H1 (cell line): ENCODE data around the gene MAJIN. TPM values are rescaled to one million over a fixed set of nuclear protein-coding genes. Genes with fewer than 3 reads are reported as not detected.

Experiments
- CTCF ChIA-PET: fragments of 300-600 bp; sonication (Branson Sonifier 250); formaldehyde crosslinking; loops from one replicate; lab custom pipeline; 2021; ENCODE audit not compliant: partially characterized antibody; lab: Charles Lee
- POLR2A ChIA-PET: fragments of 300-600 bp; sonication (Branson Sonifier 250); formaldehyde crosslinking; loops from one replicate; lab custom pipeline; 2021; ENCODE audit warnings: inconsistent platforms; ENCODE audit not compliant: partially characterized antibody; lab: Charles Lee
- DNase-seq, 2 experiments: peaks; one replicate each; pipeline versions ENCODE4 v3.0.0 to v3.0.0-alpha.2; 2010 to 2022; ENCODE audit warnings: low spot score in 2 of 2, low read depth in 1 of 2, mixed read lengths in 1 of 2
- FAIRE-seq: peaks from 2 replicates; lab custom pipeline; 2011; peaks lifted over from hg19 to GRCh38; lab: Jason Lieb, UNC
- H2AFZ ChIP-seq: 2 replicates; pipeline ENCODE4 v1.8.1; 2012; ENCODE audit warnings: low read length, inconsistent platforms
- H2AK5ac ChIP-seq: 2 replicates; pipeline ENCODE4 v1.6.1; 2013; ENCODE audit warnings: low read depth, low read length
- H2BK120ac ChIP-seq: replicated peaks from 2 replicates; pipeline ENCODE3; 2013; ENCODE audit warnings: low read depth, low read length, inconsistent platforms
- H2BK12ac ChIP-seq: 2 replicates; pipeline ENCODE4 v1.6.1; 2013; ENCODE audit warnings: low read depth, low read length
- H2BK15ac ChIP-seq: 2 replicates; pipeline ENCODE4 v1.6.1; 2013; ENCODE audit warnings: low read length
- H2BK20ac ChIP-seq: 2 replicates; pipeline ENCODE4 v1.6.1; 2013; ENCODE audit warnings: low read length
- H2BK5ac ChIP-seq: 2 replicates; pipeline ENCODE4 v1.6.1; 2013; ENCODE audit warnings: low read depth, low read length
- H3K14ac ChIP-seq: 2 replicates; pipeline ENCODE4 v1.6.1; 2013; ENCODE audit warnings: inconsistent platforms; ENCODE audit not compliant: insufficient read length
- H3K18ac ChIP-seq: 2 replicates; pipeline ENCODE4 v1.6.1; 2013; ENCODE audit warnings: low read length; ENCODE audit errors: extremely low read depth
- H3K23ac ChIP-seq: 2 replicates; pipeline ENCODE4 v1.6.1; 2013; ENCODE audit warnings: inconsistent platforms; ENCODE audit not compliant: insufficient read length
- H3K23me2 ChIP-seq: 2 replicates; pipeline ENCODE4 v1.6.1; 2013; ENCODE audit warnings: low read depth, low read length
- H3K27ac ChIP-seq: 2 replicates; pipeline ENCODE4 v1.6.1; 2011; ENCODE audit warnings: low read depth, low read length, inconsistent platforms
- H3K27me3 ChIP-seq, 4 experiments: replicated peaks in 1 of 4; 1 replicate in 1 of 4; 2 replicates in 3 of 4; pipeline versions ENCODE4 v1.6.1 to v1.8.1; 2011 to 2013; ENCODE audit warnings: low read length in 3 of 4, mild to moderate bottlenecking in 3 of 4, inconsistent platforms in 2 of 4, mixed read lengths in 2 of 4, moderate library complexity in 1 of 4; ENCODE audit not compliant: control insufficient read depth in 3 of 4, insufficient read depth in 3 of 4; ENCODE audit errors: extremely low read depth in 1 of 4
- H3K36me3 ChIP-seq, 4 experiments: 2 replicates each; pipeline versions ENCODE4 v1.6.1 to v1.8.1; 2011 to 2013; ENCODE audit warnings: mild to moderate bottlenecking in 4 of 4, low read length in 3 of 4, moderate library complexity in 2 of 4, control low read depth in 1 of 4, inconsistent platforms in 1 of 4; ENCODE audit not compliant: insufficient read depth in 4 of 4, control insufficient read depth in 2 of 4
- H3K4ac ChIP-seq: replicated peaks from 2 replicates; pipeline ENCODE3; 2013; ENCODE audit warnings: low read length, low read depth, mixed read lengths, inconsistent platforms; ENCODE audit not compliant: insufficient read length
- H3K4me1 ChIP-seq, 4 experiments: replicated peaks in 1 of 4; 1 replicate in 1 of 4; 2 replicates in 3 of 4; pipeline versions ENCODE4 v1.6.1 to v1.8.1; 2011 to 2013; ENCODE audit warnings: low read length in 3 of 4, inconsistent platforms in 2 of 4, mixed read lengths in 1 of 4; ENCODE audit not compliant: insufficient read depth in 4 of 4, control insufficient read depth in 3 of 4
- H3K4me2 ChIP-seq, 2 experiments: 2 replicates each; pipeline versions ENCODE4 v1.6.1 to v1.8.1; 2011 to 2013; ENCODE audit warnings: low read depth in 2 of 2, low read length in 2 of 2, control low read depth in 1 of 2, inconsistent platforms in 1 of 2, mild to moderate bottlenecking in 1 of 2; ENCODE audit not compliant: insufficient read depth in 1 of 2
- H3K4me3 ChIP-seq, 4 experiments: fragments of 200-600, 300-600 bp in 1 of 4; sonication (generic), shearing (Covaris generic), sonication (Bioruptor Twin) in 1 of 4; 2 replicates each; pipeline versions ENCODE4 v1.5.1 to v1.8.1; 2011 to 2016; ENCODE audit warnings: low read length in 4 of 4, low read depth in 3 of 4, control low read depth in 2 of 4, inconsistent platforms in 2 of 4, mild to moderate bottlenecking in 2 of 4, mixed read lengths in 1 of 4, moderate library complexity in 1 of 4; ENCODE audit not compliant: insufficient read depth in 2 of 4; ENCODE audit errors: extremely low read depth in 1 of 4
- H3K56ac ChIP-seq: replicated peaks from 2 replicates; pipeline ENCODE3; 2013; ENCODE audit warnings: low read depth, mild to moderate bottlenecking, mixed read lengths, low read length, inconsistent platforms; ENCODE audit not compliant: insufficient read length
- H3K79me1 ChIP-seq: 2 replicates; pipeline ENCODE4 v1.6.1; 2013; ENCODE audit warnings: low read depth, low read length, control low read depth
- H3K79me2 ChIP-seq, 2 experiments: 2 replicates each; pipeline versions ENCODE4 v1.6.1 to v1.8.1; 2012 to 2013; ENCODE audit warnings: low read length in 2 of 2, mild to moderate bottlenecking in 2 of 2, inconsistent platforms in 1 of 2; ENCODE audit not compliant: insufficient read depth in 2 of 2, control insufficient read depth in 1 of 2
- H3K9ac ChIP-seq, 4 experiments: replicated peaks in 1 of 4; 1 replicate in 1 of 4; 2 replicates in 3 of 4; pipeline versions ENCODE4 v1.6.1 to v1.8.1; 2011 to 2013; ENCODE audit warnings: low read depth in 3 of 4, low read length in 3 of 4, control low read depth in 2 of 4, mild to moderate bottlenecking in 2 of 4, moderate library complexity in 2 of 4, inconsistent platforms in 1 of 4; ENCODE audit errors: extremely low read depth in 1 of 4
- H3K9me3 ChIP-seq, 2 experiments: 2 replicates each; pipeline versions ENCODE4 v1.6.1 to v1.8.1; 2012 to 2013; ENCODE audit warnings: mild to moderate bottlenecking in 2 of 2, moderate library complexity in 2 of 2, control low read depth in 1 of 2, inconsistent platforms in 1 of 2, low read depth in 1 of 2, low read length in 1 of 2, mixed read lengths in 1 of 2; ENCODE audit not compliant: insufficient read depth in 2 of 2
- H4K20me1 ChIP-seq, 2 experiments: replicated peaks in 1 of 2; 2 replicates each; pipeline versions ENCODE3 to v1.8.1; 2011 to 2013; ENCODE audit warnings: inconsistent platforms in 2 of 2, low read length in 2 of 2, mild to moderate bottlenecking in 1 of 2; ENCODE audit not compliant: insufficient read depth in 2 of 2, control insufficient read depth in 1 of 2
- H4K5ac ChIP-seq: 2 replicates; pipeline ENCODE4 v1.6.1; 2013; ENCODE audit warnings: low read length, low read depth, mixed read lengths, inconsistent platforms; ENCODE audit not compliant: insufficient read length
- H4K8ac ChIP-seq: 2 replicates; pipeline ENCODE4 v1.8.0; 2013; ENCODE audit warnings: mild to moderate bottlenecking, moderate library complexity, low read length, inconsistent platforms; ENCODE audit not compliant: insufficient read depth; ENCODE audit errors: extremely low read depth
- H4K91ac ChIP-seq: replicated peaks from 2 replicates; pipeline ENCODE3; 2013; ENCODE audit warnings: low read length, mixed read lengths, inconsistent platforms; ENCODE audit not compliant: insufficient read length
- EGR1 ChIP-seq: IDR thresholded peaks from 2 replicates; pipeline ENCODE4 v1.6.1; 2011; ENCODE audit warnings: low read depth, low read length, borderline replicate concordance
- FOSL1 ChIP-seq: IDR thresholded peaks from 2 replicates; pipeline ENCODE4 v1.6.1; 2011; ENCODE audit warnings: mild to moderate bottlenecking, low read depth, low read length, moderate library complexity; ENCODE audit not compliant: insufficient read depth
- POLR2A ChIP-seq, 2 experiments: IDR thresholded peaks; 1 replicate in 1 of 2; 2 replicates in 1 of 2; pipeline ENCODE4 v1.6.1; 2011; ENCODE audit warnings: low read depth in 2 of 2, low read length in 2 of 2, mild to moderate bottlenecking in 2 of 2; ENCODE audit errors: control extremely low read depth in 1 of 2
- RNF2 ChIP-seq: fragments of 200-900, 300-1000 bp; sonication (generic); IDR thresholded peaks from 2 replicates; pipeline ENCODE4 v1.7.1; 2016; ENCODE audit warnings: borderline replicate concordance, low read depth, mild to moderate bottlenecking, antibody characterized with exemption, low read length; ENCODE audit not compliant: poor library complexity, severe bottlenecking; ENCODE audit errors: missing control alignments
- TAF1 ChIP-seq: IDR thresholded peaks from 2 replicates; pipeline ENCODE4 v1.6.1; 2011; ENCODE audit warnings: mild to moderate bottlenecking, low read depth, low read length
- WGBS, 2 experiments: shearing (Covaris generic) in 1 of 2; methylation state at CpG; one replicate each; pipeline versions ENCODE4 v1.1.6 to v1.1.7; 2013 to 2015; ENCODE audit warnings: low lambda C conversion rate in 2 of 2, mixed read lengths in 2 of 2, inconsistent platforms in 1 of 2, low coverage in 1 of 2, missing lambda C conversion rate in 1 of 2; ENCODE audit not compliant: insufficient replicate concordance in 2 of 2, insufficient coverage in 1 of 2, insufficient read length in 1 of 2; ENCODE audit errors: extremely low coverage in 1 of 2, missing lambda C conversion rate in 1 of 2; 5-methylcytosine and 5-hydroxymethylcytosine counted together
- polyA plus RNA-seq, 7 experiments: library from polyadenylated mRNA; depleted of rRNA in 3 of 7; stranded (reverse) in 5 of 7; unstranded in 2 of 7; fragments of >200 nt in 5 of 7; fragments of 200-250 nt in 2 of 7; gene quantifications; 1 replicate in 5 of 7; 2 replicates in 1 of 7; 4 replicates in 1 of 7; pipeline versions ENCODE4 v1.2.1 to v1.2.3, GENCODE V29; 2011 to 2013; ENCODE audit warnings: missing spikeins in 2 of 7, mixed read lengths in 2 of 7
- total RNA-seq: library from RNA; stranded (reverse); fragmentation: NEBNext Ultra II Directional; extraction: Animal tissue kit (Norgen Biotek cat#: 25700); gene quantifications from 2 replicates; pipeline ENCODE4 v1.2.1, GENCODE V29; 2021
- TF ChIP-seq, protein P1 (sequence below), 3 experiments: IDR thresholded peaks; 1 replicate in 2 of 3; 2 replicates in 1 of 3; pipeline versions ENCODE4 v1.5.1 to v1.6.1; 2011; ENCODE audit warnings: low read length in 3 of 3, mild to moderate bottlenecking in 3 of 3, inconsistent platforms in 2 of 3, low read depth in 1 of 3, moderate library complexity in 1 of 3; ENCODE audit not compliant: insufficient read depth in 1 of 3; ENCODE audit errors: control extremely low read depth in 1 of 3

Gene MAJIN
- total and polyA plus RNA-seq, 2 of the 8 experiments (the other 6 are each of a cell fraction or from before 2014, with no cell fraction given): not detected

GRCh38 chr11:65002706-65003105 is 30.8 kb upstream of the MAJIN start:
- Histone ChIP-seq H2BK15ac (no peak overlapping the region), H3K56ac (no peak overlapping the region), H3K9ac (no peak overlapping the region), H3K23me2 (no peaks in the 10 kb centered on the region), H2BK12ac (no peak overlapping the region), H3K9me3 (no peaks in the 10 kb centered on the region), H3K4me1 (no peaks in the 10 kb centered on the region), H2BK20ac (no peak overlapping the region), H2BK5ac (no peak overlapping the region), H4K5ac (no peak overlapping the region), H3K18ac (no peak overlapping the region), H3K36me3 (no peaks in the 10 kb centered on the region), H3K27ac (no peak overlapping the region), H2BK120ac (no peak overlapping the region), H3K79me1 (no peaks in the 10 kb centered on the region), H3K14ac (no peak overlapping the region), H3K4ac (no peak overlapping the region), H2AFZ (no peak overlapping the region), H3K4me3 (no peak overlapping the region), H3K4me2 (no peak overlapping the region), H4K8ac (no peak overlapping the region), H4K91ac (no peak overlapping the region), H2AK5ac (no peak overlapping the region), H4K20me1 (no peaks in the 10 kb centered on the region), H3K23ac (no peak overlapping the region), H3K79me2 (no peaks in the 10 kb centered on the region), H3K27me3 (no peaks in the 10 kb centered on the region)
- WGBS, 2 experiments: 87% methylated on average over 3 of the region's 5 CpGs; no CpG with 5 or more reads in 1 of the 2 experiments
- FAIRE-seq (no peak), DNase-seq (no peak)
- POLR2A ChIA-PET: no interaction called here
- CTCF ChIA-PET: interaction anchor here (1.2 to 2.9 kb wide), 7 partner anchors 9 to 155 kb away, joined by 3 to 11 read pairs (median 6); partner anchors contain the start of gene ARL2
- TF ChIP-seq RNF2 (no peak), FOSL1 (no peak), EGR1 (no peak), POLR2A (IDR thresholded peaks at IDR 0.05; ENCODE audit: control extremely low read depth in 1 of 2, low read depth in 2 of 2, low read length in 2 of 2) (no peak), TAF1 (no peak)
- TF ChIP-seq, protein P1, sequence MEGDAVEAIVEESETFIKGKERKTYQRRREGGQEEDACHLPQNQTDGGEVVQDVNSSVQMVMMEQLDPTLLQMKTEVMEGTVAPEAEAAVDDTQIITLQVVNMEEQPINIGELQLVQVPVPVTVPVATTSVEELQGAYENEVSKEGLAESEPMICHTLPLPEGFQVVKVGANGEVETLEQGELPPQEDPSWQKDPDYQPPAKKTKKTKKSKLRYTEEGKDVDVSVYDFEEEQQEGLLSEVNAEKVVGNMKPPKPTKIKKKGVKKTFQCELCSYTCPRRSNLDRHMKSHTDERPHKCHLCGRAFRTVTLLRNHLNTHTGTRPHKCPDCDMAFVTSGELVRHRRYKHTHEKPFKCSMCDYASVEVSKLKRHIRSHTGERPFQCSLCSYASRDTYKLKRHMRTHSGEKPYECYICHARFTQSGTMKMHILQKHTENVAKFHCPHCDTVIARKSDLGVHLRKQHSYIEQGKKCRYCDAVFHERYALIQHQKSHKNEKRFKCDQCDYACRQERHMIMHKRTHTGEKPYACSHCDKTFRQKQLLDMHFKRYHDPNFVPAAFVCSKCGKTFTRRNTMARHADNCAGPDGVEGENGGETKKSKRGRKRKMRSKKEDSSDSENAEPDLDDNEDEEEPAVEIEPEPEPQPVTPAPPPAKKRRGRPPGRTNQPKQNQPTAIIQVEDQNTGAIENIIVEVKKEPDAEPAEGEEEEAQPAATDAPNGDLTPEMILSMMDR (IDR thresholded peaks at IDR 0.05; ENCODE audit: control extremely low read depth in 1 of 3, insufficient read depth in 1 of 3, low read depth in 1 of 3, low read length in 3 of 3): no peak
